Measurements from ENCODE around the gene YLPM1. TPM values are rescaled to one million over a fixed set of nuclear protein-coding genes. Genes with fewer than 3 reads are reported as not detected.
A peak's percentile ranks its signal among the peaks of the same experiment; 100 is the strongest.

The YLPM1 gene
- total and polyA plus RNA-seq, 2 donors from 2014 or later = 16.2 to 68.2 TPM

- Histone ChIP-seq H3K4me1 (ENCODE audit: control insufficient read depth in 2 of 3, insufficient read depth in 2 of 3, low read depth in 1 of 3, low read length in 3 of 3) (no peaks in the 10 kb centered on the region), H3K4me3 (ENCODE audit: low read length in 3 of 3) (no peak overlapping the region), H3K27me3 (ENCODE audit: control insufficient read depth, insufficient read depth, low read length) (no peaks in the 10 kb centered on the region), H3K9ac (ENCODE audit: low read length in 3 of 3) (no peak overlapping the region), H3K9me3 (ENCODE audit: control insufficient read depth in 2 of 3, insufficient read depth in 1 of 3, low read length in 3 of 3) (no peaks in the 10 kb centered on the region), H3K36me3 (ENCODE audit: control insufficient read depth in 2 of 3, insufficient read depth in 3 of 3, low read length in 3 of 3) (peaks cover 7 to 30% (median 17%) of the 10 kb centered on the region in 3 donors), H3K27ac (ENCODE audit: low read depth in 2 of 2, low read length in 2 of 2) (no peak overlapping the region)
- TF ChIP-seq, protein P1, sequence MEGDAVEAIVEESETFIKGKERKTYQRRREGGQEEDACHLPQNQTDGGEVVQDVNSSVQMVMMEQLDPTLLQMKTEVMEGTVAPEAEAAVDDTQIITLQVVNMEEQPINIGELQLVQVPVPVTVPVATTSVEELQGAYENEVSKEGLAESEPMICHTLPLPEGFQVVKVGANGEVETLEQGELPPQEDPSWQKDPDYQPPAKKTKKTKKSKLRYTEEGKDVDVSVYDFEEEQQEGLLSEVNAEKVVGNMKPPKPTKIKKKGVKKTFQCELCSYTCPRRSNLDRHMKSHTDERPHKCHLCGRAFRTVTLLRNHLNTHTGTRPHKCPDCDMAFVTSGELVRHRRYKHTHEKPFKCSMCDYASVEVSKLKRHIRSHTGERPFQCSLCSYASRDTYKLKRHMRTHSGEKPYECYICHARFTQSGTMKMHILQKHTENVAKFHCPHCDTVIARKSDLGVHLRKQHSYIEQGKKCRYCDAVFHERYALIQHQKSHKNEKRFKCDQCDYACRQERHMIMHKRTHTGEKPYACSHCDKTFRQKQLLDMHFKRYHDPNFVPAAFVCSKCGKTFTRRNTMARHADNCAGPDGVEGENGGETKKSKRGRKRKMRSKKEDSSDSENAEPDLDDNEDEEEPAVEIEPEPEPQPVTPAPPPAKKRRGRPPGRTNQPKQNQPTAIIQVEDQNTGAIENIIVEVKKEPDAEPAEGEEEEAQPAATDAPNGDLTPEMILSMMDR (IDR thresholded peaks at IDR 0.05; ENCODE audit: borderline replicate concordance, extremely low read depth, insufficient read depth) = no peak
- FAIRE-seq (no peak), DNase-seq (no peak)
- intact Hi-C loops (cut with DNase I) = no loop called here
These were observed 21.5 kb downstream of the YLPM1 start for GRCh38 chr14:74784634-74785033.

- Histone ChIP-seq H3K27me3 (ENCODE audit: control insufficient read depth, insufficient read depth, low read length) (no peaks in the 10 kb centered on the region), H3K9ac (ENCODE audit: low read length in 3 of 3) (no peak overlapping the region), H3K9me3 (ENCODE audit: control insufficient read depth in 2 of 3, insufficient read depth in 1 of 3, low read length in 3 of 3) (no peaks in the 10 kb centered on the region), H3K27ac (ENCODE audit: low read depth in 2 of 2, low read length in 2 of 2) (no peak overlapping the region), H3K4me3 (ENCODE audit: low read length in 3 of 3) (no peak overlapping the region), H3K4me1 (ENCODE audit: control insufficient read depth in 2 of 3, insufficient read depth in 2 of 3, low read depth in 1 of 3, low read length in 3 of 3) (no peaks in the 10 kb centered on the region), H3K36me3 (ENCODE audit: control insufficient read depth in 2 of 3, insufficient read depth in 3 of 3, low read length in 3 of 3) (peaks cover 7 to 30% (median 17%) of the 10 kb centered on the region in 3 donors)
- DNase-seq (no peak), FAIRE-seq (no peak)
- TF ChIP-seq, protein P1 (IDR thresholded peaks at IDR 0.05; ENCODE audit: borderline replicate concordance, extremely low read depth, insufficient read depth) = no peak
- intact Hi-C loops (cut with DNase I) = no loop called here
These were observed 22.0 kb downstream of the YLPM1 start for GRCh38 chr14:74785056-74785613.

DNA sequence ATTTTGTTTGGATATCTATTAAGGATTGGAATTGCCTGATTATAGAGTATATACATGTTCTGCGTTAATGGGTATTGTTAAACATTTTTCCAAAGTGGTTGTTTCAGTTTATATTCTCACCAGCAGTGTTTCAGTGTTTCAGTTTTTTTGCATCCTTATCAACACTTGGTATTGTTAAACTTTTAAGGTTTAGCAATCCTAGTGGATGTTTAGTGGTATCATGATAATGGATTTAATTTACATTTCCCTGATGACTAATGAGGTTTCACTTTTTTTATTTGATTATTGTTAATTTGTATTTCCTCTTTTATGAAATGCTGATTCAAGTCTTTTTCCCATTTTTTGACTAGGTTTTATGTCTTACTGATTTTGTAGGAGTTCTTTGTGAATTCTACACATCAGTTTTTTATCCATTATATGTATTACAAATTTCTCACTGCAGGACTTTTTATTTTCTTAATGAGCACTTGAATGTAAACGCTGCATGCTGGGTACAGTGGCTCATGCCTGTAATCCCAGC, 23.7 kb downstream of the YLPM1 start:
- H3K4me1 ChIP-seq (ENCODE audit: control insufficient read depth in 2 of 3, insufficient read depth in 2 of 3, low read depth in 1 of 3, low read length in 3 of 3) = no peaks in the 10 kb centered on the region
- H3K9me3 ChIP-seq (ENCODE audit: control insufficient read depth in 2 of 3, insufficient read depth in 1 of 3, low read length in 3 of 3) = no peaks in the 10 kb centered on the region
- intact Hi-C loops (cut with DNase I) = no loop called here
- no peak for DNase-seq
- H3K27me3 ChIP-seq (ENCODE audit: control insufficient read depth, insufficient read depth, low read length) = no peaks in the 10 kb centered on the region
- no peak overlapping the region for H3K27ac ChIP-seq (ENCODE audit: low read depth in 2 of 2, low read length in 2 of 2)
- H3K4me3 ChIP-seq (ENCODE audit: low read length in 3 of 3) = no peak overlapping the region
- FAIRE-seq = peak; percentile 37
- H3K36me3 ChIP-seq (ENCODE audit: control insufficient read depth in 2 of 3, insufficient read depth in 3 of 3, low read length in 3 of 3) = peaks cover 2 to 14% (median 7%) of the 10 kb centered on the region in 3 donors
- no peak overlapping the region for H3K9ac ChIP-seq (ENCODE audit: low read length in 3 of 3)
- TF ChIP-seq, protein P1 (IDR thresholded peaks at IDR 0.05; ENCODE audit: borderline replicate concordance, extremely low read depth, insufficient read depth) = no peak

Data from kidney (tissue), 14 donors.